ENCODE data around the gene DOHH.
A peak's percentile ranks its signal among the peaks of the same experiment; 100 is the strongest.
"Not testable (repeated sequence)": the region's sequence is repeated elsewhere in the genome, so short reads cannot be mapped to it uniquely, and the experiment has no call there.

Gene DOHH

GRCh38 chr19:3534375-3535234 is 34.1 kb upstream of the DOHH start:
- no peak for DNase-seq

GRCh38 chr19:3533563-3534216 is 33.2 kb upstream of the DOHH start:
- no peak for DNase-seq

GRCh38 chr19:3533033-3533432 is 32.6 kb upstream of the DOHH start:
- DNase-seq: no peak

GRCh38 chr19:3532154-3532786 is 31.8 kb upstream of the DOHH start:
- DNase-seq: no peak

GRCh38 chr19:3531716-3532115 is 31.2 kb upstream of the DOHH start:
- no peak for DNase-seq

GRCh38 chr19:3530389-3530788 is 29.9 kb upstream of the DOHH start:
- DNase-seq: no peak

GRCh38 chr19:3529299-3529698 is 28.8 kb upstream of the DOHH start:
- not testable (repeated sequence) for DNase-seq

GRCh38 chr19:3528539-3529211 is 28.2 kb upstream of the DOHH start:
- DNase-seq: no peak

- DNase-seq: no peak
Measured at GRCh38 chr19:3528080-3528479, 27.6 kb upstream of the DOHH start.

GRCh38 chr19:3527238-3527910 is 26.9 kb upstream of the DOHH start:
- no peak for DNase-seq

GRCh38 chr19:3526507-3527237 is 26.2 kb upstream of the DOHH start:
- DNase-seq: no peak

- DNase-seq: no peak
Measured at GRCh38 chr19:3524904-3525451, 24.5 kb upstream of the DOHH start.

GRCh38 chr19:3524078-3524842 is 23.8 kb upstream of the DOHH start:
- no peak for DNase-seq

- no peak for DNase-seq
Measured at GRCh38 chr19:3523361-3524077, 23.0 kb upstream of the DOHH start.

GRCh38 chr19:3522421-3523360 is 22.2 kb upstream of the DOHH start:
- DNase-seq: no peak

- DNase-seq: peak; percentile 23
Measured at GRCh38 chr19:3521104-3521445, 20.6 kb upstream of the DOHH start.

- DNase-seq: no peak
Measured at GRCh38 chr19:3520166-3521103, 20.0 kb upstream of the DOHH start.

- no peak for DNase-seq
Measured at GRCh38 chr19:3519126-3519525, 18.7 kb upstream of the DOHH start.

Measured in GF-D8 (cell line).